C4-2B (cell line): ENCODE data around the gene RBM48.

ENCODE experiments used
- H3K27ac ChIP-seq: fragments of 450-650 bp; 2 replicates; pipeline ENCODE4 v1.5.1; 2017
- ZFX ChIP-seq: fragments of 450-650 bp; IDR thresholded peaks from 2 replicates; pipeline ENCODE4 v1.6.1; 2017
- TF ChIP-seq, protein P1 (sequence below): fragments of 450-650 bp; conservative IDR thresholded peaks from 2 replicates; pipeline ENCODE4 v1.5.1; 2017; ENCODE audit warnings: mild to moderate bottlenecking

Gene RBM48

DNA sequence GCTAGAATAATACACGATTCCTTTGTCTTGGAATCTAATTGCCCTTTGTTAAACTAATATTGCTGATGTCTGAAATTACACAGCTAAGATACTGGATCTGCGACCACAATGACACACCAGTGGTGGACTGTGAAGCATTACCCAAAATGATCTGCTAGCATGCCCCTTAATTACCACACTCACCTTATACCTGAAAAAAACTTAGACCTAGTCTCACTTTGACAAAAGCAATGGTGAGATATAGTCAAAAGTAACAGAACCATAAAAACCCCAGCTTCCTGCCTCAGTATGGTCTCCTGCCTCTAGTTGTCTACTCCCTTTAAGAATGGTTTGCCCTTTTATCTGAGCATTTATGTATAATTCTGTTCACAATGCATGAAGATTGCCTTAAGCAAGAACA lies 30.0 kb upstream of the RBM48 start:
- no peak for TF ChIP-seq ZFX
- TF ChIP-seq, protein P1, sequence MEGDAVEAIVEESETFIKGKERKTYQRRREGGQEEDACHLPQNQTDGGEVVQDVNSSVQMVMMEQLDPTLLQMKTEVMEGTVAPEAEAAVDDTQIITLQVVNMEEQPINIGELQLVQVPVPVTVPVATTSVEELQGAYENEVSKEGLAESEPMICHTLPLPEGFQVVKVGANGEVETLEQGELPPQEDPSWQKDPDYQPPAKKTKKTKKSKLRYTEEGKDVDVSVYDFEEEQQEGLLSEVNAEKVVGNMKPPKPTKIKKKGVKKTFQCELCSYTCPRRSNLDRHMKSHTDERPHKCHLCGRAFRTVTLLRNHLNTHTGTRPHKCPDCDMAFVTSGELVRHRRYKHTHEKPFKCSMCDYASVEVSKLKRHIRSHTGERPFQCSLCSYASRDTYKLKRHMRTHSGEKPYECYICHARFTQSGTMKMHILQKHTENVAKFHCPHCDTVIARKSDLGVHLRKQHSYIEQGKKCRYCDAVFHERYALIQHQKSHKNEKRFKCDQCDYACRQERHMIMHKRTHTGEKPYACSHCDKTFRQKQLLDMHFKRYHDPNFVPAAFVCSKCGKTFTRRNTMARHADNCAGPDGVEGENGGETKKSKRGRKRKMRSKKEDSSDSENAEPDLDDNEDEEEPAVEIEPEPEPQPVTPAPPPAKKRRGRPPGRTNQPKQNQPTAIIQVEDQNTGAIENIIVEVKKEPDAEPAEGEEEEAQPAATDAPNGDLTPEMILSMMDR, result no peak
- no peak overlapping the region for H3K27ac ChIP-seq

GRCh38 chr7:92503767-92504166 lies 24.8 kb upstream of the RBM48 start:
- H3K27ac ChIP-seq, result no peak overlapping the region
- TF ChIP-seq, protein P1, result no peak
- TF ChIP-seq ZFX, result no peak

- TF ChIP-seq, protein P1, result no peak
- TF ChIP-seq ZFX, result no peak
- no peak overlapping the region for H3K27ac ChIP-seq
These were observed 24.0 kb upstream of the RBM48 start for GRCh38 chr7:92504563-92504962.

DNA sequence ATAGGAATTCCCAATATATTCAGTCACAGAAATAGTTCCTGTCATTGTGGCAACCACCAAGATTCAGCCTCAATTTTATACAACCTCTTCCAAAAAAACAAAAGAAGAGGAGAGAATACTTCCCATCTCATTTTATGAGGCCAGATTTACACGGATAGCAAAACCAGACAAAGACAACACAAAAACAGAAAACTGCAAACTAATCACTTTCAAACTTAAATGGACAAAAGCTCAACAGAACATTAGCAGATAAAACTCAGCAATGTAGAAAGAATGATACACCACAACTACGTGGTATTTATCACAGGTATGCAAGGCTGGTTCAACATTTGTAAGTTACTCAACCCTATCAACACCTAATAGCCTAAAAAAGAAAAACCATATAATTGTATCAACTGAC lies 22.2 kb upstream of the RBM48 start:
- TF ChIP-seq ZFX, result no peak
- TF ChIP-seq, protein P1, result no peak

GRCh38 chr7:92508946-92509345 lies 19.6 kb upstream of the RBM48 start:
- TF ChIP-seq, protein P1, result no peak
- no peak for TF ChIP-seq ZFX
- no peak overlapping the region for H3K27ac ChIP-seq

More for the DNA sequence above, 22.2 kb upstream of the RBM48 start:
- H3K27ac ChIP-seq, result no peak overlapping the region

DNA sequence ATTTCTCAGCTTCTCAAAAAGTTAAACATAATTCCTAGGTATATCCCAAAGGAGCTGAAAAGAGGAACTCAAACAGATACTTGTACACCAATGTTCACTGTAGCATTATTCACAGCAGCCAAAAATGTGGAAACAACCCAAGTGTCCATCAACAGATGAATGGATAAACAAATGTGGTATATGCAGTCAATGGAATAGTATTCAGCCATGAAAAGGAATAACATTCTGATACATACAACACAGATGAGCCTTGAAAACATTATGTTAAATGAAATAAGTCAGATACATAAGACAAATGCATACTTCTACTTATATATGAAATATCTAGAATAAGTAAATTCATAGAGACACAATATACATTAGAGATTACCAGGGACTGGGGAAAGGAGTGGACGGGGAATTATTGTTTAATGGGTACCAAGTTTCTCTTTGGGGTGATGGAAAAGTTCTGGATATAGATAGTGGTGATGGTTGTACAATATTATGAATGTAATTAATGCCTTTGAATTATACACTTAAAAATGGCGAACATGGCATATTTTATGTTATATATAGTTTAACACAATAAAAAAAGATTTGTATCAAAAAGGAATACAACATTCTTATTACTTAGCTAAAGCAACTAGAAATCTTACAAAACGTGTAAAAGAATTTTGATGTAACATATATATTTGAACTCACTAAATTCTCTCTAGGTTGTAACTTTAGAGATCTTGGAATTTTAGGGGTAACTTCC lies 15.3 kb upstream of the RBM48 start:
- H3K27ac ChIP-seq, result no peak overlapping the region
- TF ChIP-seq, protein P1, result no peak
- no peak for TF ChIP-seq ZFX

DNA sequence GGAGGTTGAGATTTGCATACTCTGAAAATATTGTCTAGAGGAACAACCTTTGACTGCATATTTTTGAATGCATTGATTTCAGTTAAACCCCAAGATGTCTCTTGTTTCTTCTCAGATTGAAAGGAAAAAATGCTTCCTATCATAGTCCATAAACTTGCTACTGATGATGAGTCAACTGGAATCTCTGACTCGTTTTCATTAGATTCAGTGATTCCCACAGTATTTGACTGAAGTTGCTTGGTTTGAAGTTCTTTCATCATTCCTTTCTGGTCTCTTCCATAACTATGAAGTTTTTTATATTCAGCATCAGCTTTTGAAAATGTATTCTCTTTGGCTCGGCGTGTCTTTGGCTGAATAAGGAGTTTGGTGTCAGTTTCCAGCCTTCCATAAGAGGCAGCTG lies 11.0 kb upstream of the RBM48 start:
- no peak overlapping the region for H3K27ac ChIP-seq
- TF ChIP-seq ZFX, result no peak
- TF ChIP-seq, protein P1, result no peak
